Activated CD4-positive, alpha-beta T cell treated with anti-CD3 and anti-CD28 coated beads for 4 hours (primary cell): ENCODE results near the gene GHITM.

Experiments
- DNase-seq, 2 donors: peaks; one replicate each; pipeline ENCODE4 v3.0.0-alpha.2; 2020

The GHITM gene

DNA sequence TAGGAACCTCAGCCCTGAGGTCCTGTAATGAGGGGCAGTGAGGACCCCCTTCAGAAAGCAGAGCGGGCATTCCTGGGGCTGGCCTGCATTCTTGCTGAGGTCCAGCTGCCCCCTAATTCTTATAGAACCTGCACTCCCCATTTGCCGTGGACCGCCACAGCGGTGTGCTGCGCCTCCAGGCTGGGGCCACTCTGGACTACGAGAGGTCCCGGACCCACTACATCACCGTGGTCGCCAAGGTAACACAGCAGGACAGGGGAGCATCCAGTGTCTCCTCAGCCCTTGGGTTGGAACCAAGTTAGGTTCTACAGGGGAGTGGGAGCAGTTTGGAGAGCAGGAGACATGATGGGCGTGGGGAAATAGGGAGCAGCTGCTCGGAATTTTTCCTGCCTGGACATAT, 62.4 kb downstream of the GHITM start:
- no peak for DNase-seq

DNA sequence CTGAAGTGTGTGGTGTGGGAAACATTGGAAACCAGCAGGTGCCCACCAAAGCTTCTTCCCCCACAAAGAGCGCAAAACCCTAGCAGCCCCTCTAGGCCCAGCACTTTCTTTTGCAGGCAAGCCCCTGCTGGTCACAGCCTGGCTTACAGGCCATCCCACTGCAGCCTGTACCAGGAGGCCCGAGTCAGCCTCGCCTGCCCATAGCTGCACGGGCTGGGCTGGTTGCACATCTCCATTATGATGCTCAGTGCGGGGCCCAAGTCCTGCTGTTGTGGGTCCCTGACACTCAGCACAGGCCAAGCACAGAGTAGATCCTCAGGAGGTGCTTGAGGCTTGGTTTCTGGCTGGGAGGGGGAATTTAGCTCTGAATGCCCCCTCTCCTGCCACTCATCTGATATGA, 63.0 kb downstream of the GHITM start:
- DNase-seq, result no peak
